ENCODE data around the gene EPAS1. TPM values are rescaled to one million over a fixed set of nuclear protein-coding genes. Genes with fewer than 3 reads are reported as not detected.

Gene EPAS1
- total RNA-seq, 1 donor from 2014 or later, result 0.47 TPM

DNA sequence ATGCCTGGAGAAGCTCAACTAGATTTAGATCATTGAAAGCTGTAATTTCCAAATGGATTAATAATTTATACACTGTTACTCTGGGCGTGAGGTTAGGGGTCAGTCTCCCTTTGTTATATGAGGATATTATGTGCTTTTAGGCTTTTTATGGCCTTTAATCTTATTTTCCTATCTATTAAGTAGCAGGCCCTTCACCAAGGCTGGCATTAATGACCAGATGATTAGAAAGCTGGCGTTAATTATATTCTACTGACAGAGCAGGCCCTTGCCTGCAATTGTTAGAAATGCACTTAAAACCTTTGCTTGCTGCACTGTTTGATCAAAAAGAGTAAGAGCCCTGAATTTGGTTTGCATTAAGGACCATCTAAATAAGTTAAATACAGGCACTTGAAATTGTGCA is 75.3 kb downstream of the EPAS1 start:
- Mint-ChIP-seq H3K9me3 (peaks cover 2% of the 10 kb centered on the region), H3K27me3 (peaks cover 2% of the 10 kb centered on the region), H3K36me3 (ENCODE audit: low read depth) (no peaks in the 10 kb centered on the region), H3K27ac (no peak overlapping the region), H3K4me3 (no peak overlapping the region), H3K4me1 (peaks cover 19% of the 10 kb centered on the region)
- no peak for DNase-seq
- ChIA-PET POLR2A (no interaction called here), CTCF (no interaction called here)
- intact Hi-C loops (cut with micrococcal nuclease), result no loop called here
- ATAC-seq (ENCODE audit: low read depth), result no peak
- TF ChIP-seq, protein P1, sequence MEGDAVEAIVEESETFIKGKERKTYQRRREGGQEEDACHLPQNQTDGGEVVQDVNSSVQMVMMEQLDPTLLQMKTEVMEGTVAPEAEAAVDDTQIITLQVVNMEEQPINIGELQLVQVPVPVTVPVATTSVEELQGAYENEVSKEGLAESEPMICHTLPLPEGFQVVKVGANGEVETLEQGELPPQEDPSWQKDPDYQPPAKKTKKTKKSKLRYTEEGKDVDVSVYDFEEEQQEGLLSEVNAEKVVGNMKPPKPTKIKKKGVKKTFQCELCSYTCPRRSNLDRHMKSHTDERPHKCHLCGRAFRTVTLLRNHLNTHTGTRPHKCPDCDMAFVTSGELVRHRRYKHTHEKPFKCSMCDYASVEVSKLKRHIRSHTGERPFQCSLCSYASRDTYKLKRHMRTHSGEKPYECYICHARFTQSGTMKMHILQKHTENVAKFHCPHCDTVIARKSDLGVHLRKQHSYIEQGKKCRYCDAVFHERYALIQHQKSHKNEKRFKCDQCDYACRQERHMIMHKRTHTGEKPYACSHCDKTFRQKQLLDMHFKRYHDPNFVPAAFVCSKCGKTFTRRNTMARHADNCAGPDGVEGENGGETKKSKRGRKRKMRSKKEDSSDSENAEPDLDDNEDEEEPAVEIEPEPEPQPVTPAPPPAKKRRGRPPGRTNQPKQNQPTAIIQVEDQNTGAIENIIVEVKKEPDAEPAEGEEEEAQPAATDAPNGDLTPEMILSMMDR (IDR thresholded peaks at IDR 0.05), result no peak

DNA sequence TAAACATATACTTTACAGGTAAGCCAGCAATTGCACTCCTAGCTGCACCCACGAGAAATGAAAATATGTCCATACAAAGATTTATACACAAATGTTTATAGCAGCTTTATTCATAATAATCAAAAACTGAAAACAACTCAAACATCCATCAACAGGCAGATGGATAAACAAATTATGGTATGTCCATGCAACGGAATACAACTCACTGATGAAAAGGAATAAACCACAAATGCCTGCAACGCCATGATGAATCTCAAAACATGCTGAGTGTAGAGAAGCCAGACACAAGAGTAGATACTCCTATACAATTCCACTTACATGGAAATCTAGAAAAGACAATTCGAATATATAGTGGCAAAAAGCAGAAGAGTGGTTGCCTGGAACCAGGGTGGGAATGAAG is 76.0 kb downstream of the EPAS1 start:
- ChIA-PET POLR2A (no interaction called here), CTCF (no interaction called here)
- Mint-ChIP-seq H3K4me1 (peaks cover 11% of the 10 kb centered on the region), H3K9me3 (peaks cover 2% of the 10 kb centered on the region), H3K4me3 (no peak overlapping the region), H3K27me3 (peaks cover 2% of the 10 kb centered on the region), H3K27ac (no peak overlapping the region), H3K36me3 (ENCODE audit: low read depth) (no peaks in the 10 kb centered on the region)
- intact Hi-C loops (cut with micrococcal nuclease), result no loop called here
- TF ChIP-seq, protein P1 (IDR thresholded peaks at IDR 0.05), result no peak
- no peak for DNase-seq
- ATAC-seq (ENCODE audit: low read depth), result no peak

DNA sequence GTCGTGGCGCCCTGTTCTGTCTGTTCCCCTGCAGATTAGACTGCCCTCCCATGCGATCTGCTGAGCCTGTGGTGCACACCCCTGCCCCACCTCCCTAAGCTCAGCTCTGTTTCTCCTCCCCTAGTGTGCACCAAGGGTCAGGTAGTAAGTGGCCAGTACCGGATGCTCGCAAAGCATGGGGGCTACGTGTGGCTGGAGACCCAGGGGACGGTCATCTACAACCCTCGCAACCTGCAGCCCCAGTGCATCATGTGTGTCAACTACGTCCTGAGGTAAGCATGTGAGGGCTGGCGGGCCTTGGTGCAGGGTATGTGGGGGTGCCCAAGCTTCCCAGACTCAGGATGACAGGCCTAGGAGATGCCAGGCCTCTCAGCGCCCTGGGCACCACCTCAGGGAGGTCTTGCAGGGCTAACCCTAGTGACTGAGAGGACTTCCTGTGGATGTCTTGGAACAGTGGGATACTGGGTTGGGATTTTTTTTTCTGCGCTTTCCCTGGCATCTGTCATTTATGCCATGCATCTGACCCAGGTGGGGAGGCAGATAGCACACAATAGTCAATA is 78.4 kb downstream of the EPAS1 start:
- POLR2A ChIA-PET, result no interaction called here
- peaks cover 2% of the 10 kb centered on the region for H3K9me3 Mint-ChIP-seq
- H3K36me3 Mint-ChIP-seq (ENCODE audit: low read depth), result no peaks in the 10 kb centered on the region
- TF ChIP-seq, protein P1 (IDR thresholded peaks at IDR 0.05), result no peak
- peaks cover 2% of the 10 kb centered on the region for H3K27me3 Mint-ChIP-seq
- no peak overlapping the region for H3K4me3 Mint-ChIP-seq
- intact Hi-C loops (cut with micrococcal nuclease), result no loop called here
- no peak for ATAC-seq (ENCODE audit: low read depth)
- CTCF ChIA-PET, result no interaction called here
- no peaks in the 10 kb centered on the region for H3K4me1 Mint-ChIP-seq
- DNase-seq, result no peak
- no peak overlapping the region for H3K27ac Mint-ChIP-seq

DNA sequence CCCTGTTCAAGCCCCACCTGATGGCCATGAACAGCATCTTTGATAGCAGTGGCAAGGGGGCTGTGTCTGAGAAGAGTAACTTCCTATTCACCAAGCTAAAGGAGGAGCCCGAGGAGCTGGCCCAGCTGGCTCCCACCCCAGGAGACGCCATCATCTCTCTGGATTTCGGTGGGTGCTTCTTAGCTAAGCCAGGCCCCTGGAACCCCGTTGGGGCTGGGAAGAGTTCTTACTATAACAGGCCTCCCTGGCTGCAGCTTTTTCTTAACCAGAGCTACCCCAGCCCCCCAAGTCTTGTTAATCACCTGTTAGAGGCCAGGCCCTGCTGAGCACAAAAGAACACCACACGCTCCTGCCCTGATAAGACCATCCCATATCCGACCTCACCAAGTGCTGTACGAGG is 79.4 kb downstream of the EPAS1 start:
- ATAC-seq (ENCODE audit: low read depth) (no peak), DNase-seq (no peak)
- Mint-ChIP-seq H3K27ac (no peak overlapping the region), H3K4me3 (no peak overlapping the region), H3K9me3 (peaks cover 2% of the 10 kb centered on the region), H3K4me1 (no peaks in the 10 kb centered on the region), H3K27me3 (peaks cover 2% of the 10 kb centered on the region), H3K36me3 (ENCODE audit: low read depth) (no peaks in the 10 kb centered on the region)
- intact Hi-C loops (cut with micrococcal nuclease), result no loop called here
- ChIA-PET CTCF (interaction anchor here (0.9 kb wide), 1 partner anchor 314 kb away, joined by 3 read pairs; no protein-coding TSS in a partner anchor), POLR2A (no interaction called here)
- TF ChIP-seq, protein P1 (IDR thresholded peaks at IDR 0.05), result no peak

DNA sequence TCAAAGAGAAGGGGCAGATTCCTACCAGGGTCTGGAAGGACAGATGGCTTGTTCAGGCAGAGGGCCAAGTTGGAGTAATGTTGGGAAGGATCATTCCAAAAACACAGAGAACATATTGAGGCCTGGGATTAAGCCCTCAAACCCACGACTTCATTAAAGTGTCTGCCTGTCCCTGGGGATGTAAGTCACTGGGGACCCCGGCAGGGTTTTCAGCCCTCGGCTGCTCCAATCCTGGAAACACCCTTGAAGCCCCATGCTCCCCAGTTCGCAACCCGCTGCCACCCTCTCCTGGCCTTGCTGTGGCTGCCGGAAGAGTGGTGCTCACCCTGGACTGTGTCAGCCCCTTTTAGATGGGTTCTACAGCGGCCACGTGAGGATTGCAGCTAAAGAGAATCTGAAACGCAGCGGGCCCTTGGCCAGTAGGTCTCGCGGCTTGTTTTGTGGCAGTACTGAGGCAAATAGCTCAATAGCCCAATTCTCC is 79.9 kb downstream of the EPAS1 start:
- no peak for ATAC-seq (ENCODE audit: low read depth)
- TF ChIP-seq, protein P1 (IDR thresholded peaks at IDR 0.05), result no peak
- Mint-ChIP-seq H3K36me3 (ENCODE audit: low read depth) (no peaks in the 10 kb centered on the region), H3K9me3 (peaks cover 2% of the 10 kb centered on the region), H3K27ac (no peak overlapping the region), H3K4me1 (no peaks in the 10 kb centered on the region), H3K27me3 (peaks cover 2% of the 10 kb centered on the region), H3K4me3 (no peak overlapping the region)
- CTCF ChIA-PET, result interaction anchor here (0.9 kb wide), 1 partner anchor 314 kb away, joined by 3 read pairs; no protein-coding TSS in a partner anchor
- no peak for DNase-seq
- intact Hi-C loops (cut with micrococcal nuclease), result no loop called here
- POLR2A ChIA-PET, result no interaction called here

All from activated B cell treated with CpG ODN at 0.5 μM for 24 hours (primary cell).